Loucy (cell line): Measurements from ENCODE around the gene GADD45B.

Source experiments
- H2AFZ ChIP-seq: fragments of 200-600 bp; sonication (generic); 2 replicates; pipeline ENCODE4 v1.6.0; 2016; ENCODE audit warnings: antibody characterized with exemption, mild to moderate bottlenecking, low read length, moderate library complexity
- H3F3A ChIP-seq: fragments of 200-600 bp; 2 replicates; pipeline ENCODE4 v1.6.0; 2016; ENCODE audit warnings: antibody characterized with exemption, low read depth, mild to moderate bottlenecking
- H3K27me3 ChIP-seq: fragments of 200-600 bp; sonication (generic); 2 replicates; pipeline ENCODE4 v1.6.1; 2014; ENCODE audit warnings: low read length, mild to moderate bottlenecking; ENCODE audit not compliant: insufficient read depth, poor library complexity, severe bottlenecking
- H3K36me3 ChIP-seq: fragments of 200-600 bp; sonication (generic); 2 replicates; pipeline ENCODE4 v1.6.1; 2016; ENCODE audit warnings: low read length; ENCODE audit not compliant: insufficient read depth
- H3K4me1 ChIP-seq: fragments of 200-600 bp; sonication (generic); 2 replicates; pipeline ENCODE4 v1.5.1; 2014; ENCODE audit warnings: low read length, mild to moderate bottlenecking; ENCODE audit not compliant: insufficient read depth, poor library complexity, severe bottlenecking
- H3K4me2 ChIP-seq: fragments of 200-600 bp; sonication (generic); 2 replicates; pipeline ENCODE4 v1.6.0; 2014; ENCODE audit warnings: antibody characterized with exemption, low read length, low read depth, mild to moderate bottlenecking; ENCODE audit not compliant: poor library complexity, severe bottlenecking
- H3K4me3 ChIP-seq: fragments of 200-600 bp; sonication (generic); 2 replicates; pipeline ENCODE4 v1.5.1; 2014; ENCODE audit warnings: low read length, mild to moderate bottlenecking, mixed read lengths; ENCODE audit not compliant: poor library complexity, severe bottlenecking
- H3K79me2 ChIP-seq: fragments of 200-600 bp; sonication (generic); 2 replicates; pipeline ENCODE4 v1.6.1; 2014; ENCODE audit warnings: low read length; ENCODE audit not compliant: insufficient read depth
- H3K9ac ChIP-seq: fragments of 200-600 bp; sonication (generic); 2 replicates; pipeline ENCODE4 v1.6.0; 2014; ENCODE audit warnings: mild to moderate bottlenecking, low read depth, low read length, moderate library complexity; ENCODE audit not compliant: poor library complexity, severe bottlenecking
- H3K9me2 ChIP-seq: fragments of 200-600 bp; sonication (generic); replicated peaks from 2 replicates; pipeline ENCODE4 v1.6.1; 2016; ENCODE audit warnings: low read depth, low read length, mixed read lengths
- H3K9me3 ChIP-seq: fragments of 200-600 bp; sonication (generic); 2 replicates; pipeline ENCODE4 v1.6.1; 2014; ENCODE audit warnings: mild to moderate bottlenecking, antibody characterized with exemption, low read length, low read depth; ENCODE audit not compliant: insufficient read depth
- H4K20me1 ChIP-seq: fragments of 200-600 bp; sonication (generic); 2 replicates; pipeline ENCODE4 v1.6.0; 2014; ENCODE audit warnings: antibody characterized with exemption, low read length, mild to moderate bottlenecking; ENCODE audit not compliant: insufficient read depth, poor library complexity, severe bottlenecking
- EZH2phosphoT487 ChIP-seq: fragments of 200-600 bp; IDR thresholded peaks from 2 replicates; pipeline ENCODE4 v1.6.1; 2018; ENCODE audit warnings: antibody characterized with exemption, mild to moderate bottlenecking, moderate library complexity, borderline replicate concordance
- TF ChIP-seq, protein P1 (sequence below): fragments of 200-600 bp; sonication (generic); conservative IDR thresholded peaks from 2 replicates; pipeline ENCODE4 v1.5.1; 2014; ENCODE audit warnings: mild to moderate bottlenecking, antibody characterized with exemption, low read length

Gene GADD45B

DNA sequence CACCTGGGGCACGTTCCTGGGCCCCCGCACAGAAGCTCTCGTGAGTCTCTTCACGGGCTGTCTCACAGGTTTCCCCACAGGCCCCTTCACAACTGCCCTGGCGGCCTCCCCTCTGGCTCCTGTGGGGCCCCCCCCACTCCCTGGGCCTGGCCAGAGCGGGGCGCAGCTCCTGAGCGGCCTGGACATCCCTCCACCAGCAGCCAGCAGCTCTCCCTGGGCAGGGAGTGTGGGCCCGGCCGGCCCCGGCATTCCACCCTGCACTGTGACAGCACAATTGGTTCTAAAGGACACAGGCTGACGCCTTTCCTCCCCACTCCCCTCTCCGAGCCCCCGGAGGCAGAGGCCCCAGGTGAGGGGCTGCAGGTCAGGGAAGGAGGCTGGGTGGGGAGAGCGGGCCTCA, 39.0 kb upstream of the GADD45B start:
- peaks cover 46% of the 10 kb centered on the region; the same call in 1 of the 2 replicates for H3K36me3 ChIP-seq
- no peaks in the 10 kb centered on the region; the same call in 1 of the 2 replicates for H3K79me2 ChIP-seq
- peaks cover 2% of the 10 kb centered on the region for H4K20me1 ChIP-seq
- H3K9ac ChIP-seq = no peak overlapping the region
- H3K4me3 ChIP-seq = no peak overlapping the region
- no peaks in the 10 kb centered on the region for H3F3A ChIP-seq
- H3K4me1 ChIP-seq = no peaks in the 10 kb centered on the region
- H3K9me3 ChIP-seq = no peaks in the 10 kb centered on the region
- no peak overlapping the region for H2AFZ ChIP-seq
- no peaks in the 10 kb centered on the region for H3K9me2 ChIP-seq
- no peak overlapping the region for H3K4me2 ChIP-seq
- TF ChIP-seq, protein P1, sequence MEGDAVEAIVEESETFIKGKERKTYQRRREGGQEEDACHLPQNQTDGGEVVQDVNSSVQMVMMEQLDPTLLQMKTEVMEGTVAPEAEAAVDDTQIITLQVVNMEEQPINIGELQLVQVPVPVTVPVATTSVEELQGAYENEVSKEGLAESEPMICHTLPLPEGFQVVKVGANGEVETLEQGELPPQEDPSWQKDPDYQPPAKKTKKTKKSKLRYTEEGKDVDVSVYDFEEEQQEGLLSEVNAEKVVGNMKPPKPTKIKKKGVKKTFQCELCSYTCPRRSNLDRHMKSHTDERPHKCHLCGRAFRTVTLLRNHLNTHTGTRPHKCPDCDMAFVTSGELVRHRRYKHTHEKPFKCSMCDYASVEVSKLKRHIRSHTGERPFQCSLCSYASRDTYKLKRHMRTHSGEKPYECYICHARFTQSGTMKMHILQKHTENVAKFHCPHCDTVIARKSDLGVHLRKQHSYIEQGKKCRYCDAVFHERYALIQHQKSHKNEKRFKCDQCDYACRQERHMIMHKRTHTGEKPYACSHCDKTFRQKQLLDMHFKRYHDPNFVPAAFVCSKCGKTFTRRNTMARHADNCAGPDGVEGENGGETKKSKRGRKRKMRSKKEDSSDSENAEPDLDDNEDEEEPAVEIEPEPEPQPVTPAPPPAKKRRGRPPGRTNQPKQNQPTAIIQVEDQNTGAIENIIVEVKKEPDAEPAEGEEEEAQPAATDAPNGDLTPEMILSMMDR = no peak
- TF ChIP-seq EZH2phosphoT487 = no peak
- H3K27me3 ChIP-seq = no peaks in the 10 kb centered on the region

DNA sequence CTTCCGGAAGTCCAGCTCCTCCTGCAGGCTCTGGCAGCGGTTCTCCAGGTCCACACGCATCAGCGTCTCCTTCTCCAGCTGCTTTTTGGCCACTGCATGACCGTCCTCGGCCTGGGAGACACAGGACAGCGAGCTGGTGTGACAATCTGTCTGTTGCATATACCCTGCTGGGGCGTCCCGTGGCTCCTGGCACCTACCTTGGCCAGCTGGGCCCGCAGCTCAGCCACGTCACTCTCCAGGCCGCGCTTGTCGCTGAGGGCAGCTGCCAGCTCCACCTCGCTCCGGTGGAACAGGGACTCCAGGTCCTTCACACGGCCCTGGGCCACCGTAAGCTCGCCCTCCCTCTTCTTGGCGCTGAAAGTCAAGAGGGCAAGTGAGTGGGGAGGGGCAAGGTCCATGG, 37.7 kb upstream of the GADD45B start:
- H3K4me2 ChIP-seq = no peak overlapping the region
- no peak overlapping the region for H3K9ac ChIP-seq
- H4K20me1 ChIP-seq = peaks cover 2% of the 10 kb centered on the region
- TF ChIP-seq, protein P1 = no peak
- no peak for TF ChIP-seq EZH2phosphoT487
- H3K27me3 ChIP-seq = no peaks in the 10 kb centered on the region
- H3K79me2 ChIP-seq = no peaks in the 10 kb centered on the region; the same call in 1 of the 2 replicates
- H3K9me3 ChIP-seq = no peaks in the 10 kb centered on the region
- peaks cover 50% of the 10 kb centered on the region; the same call in 1 of the 2 replicates for H3K36me3 ChIP-seq
- no peaks in the 10 kb centered on the region for H3K4me1 ChIP-seq
- no peaks in the 10 kb centered on the region for H3K9me2 ChIP-seq
- no peaks in the 10 kb centered on the region for H3F3A ChIP-seq
- no peak overlapping the region for H2AFZ ChIP-seq
- H3K4me3 ChIP-seq = no peak overlapping the region

DNA sequence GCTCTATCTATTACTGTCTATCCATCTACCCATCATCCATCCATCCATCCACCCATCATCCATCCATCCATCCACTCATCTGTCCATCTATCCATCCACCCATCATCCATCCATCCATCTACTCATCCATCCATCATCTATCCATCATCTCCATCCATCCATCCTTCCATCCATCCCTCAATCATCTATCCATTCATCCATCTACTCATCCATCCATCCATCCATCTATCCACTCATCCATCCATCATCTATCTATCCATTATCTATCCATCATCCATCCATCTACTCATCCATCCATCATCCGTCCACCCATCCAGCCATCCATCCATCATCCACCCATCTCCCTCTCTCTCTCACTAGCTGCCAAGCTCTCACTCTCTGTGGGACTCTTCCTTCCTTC, 35.4 kb upstream of the GADD45B start:
- no peaks in the 10 kb centered on the region for H3K4me1 ChIP-seq
- no peaks in the 10 kb centered on the region for H3K9me2 ChIP-seq
- H3K27me3 ChIP-seq = no peaks in the 10 kb centered on the region
- no peak overlapping the region for H3K9ac ChIP-seq
- H3K36me3 ChIP-seq = peaks cover 49% of the 10 kb centered on the region; the same call in 1 of the 2 replicates
- H2AFZ ChIP-seq = no peak overlapping the region
- H4K20me1 ChIP-seq = peaks cover 2% of the 10 kb centered on the region
- no peak for TF ChIP-seq EZH2phosphoT487
- TF ChIP-seq, protein P1 = no peak
- H3K4me2 ChIP-seq = no peak overlapping the region
- H3F3A ChIP-seq = no peaks in the 10 kb centered on the region
- H3K4me3 ChIP-seq = no peak overlapping the region
- no peaks in the 10 kb centered on the region for H3K9me3 ChIP-seq
- H3K79me2 ChIP-seq = peaks cover 21% of the 10 kb centered on the region; the same call in 1 of the 2 replicates
